HG02678 (cell line): ENCODE data around the gene VWC2.

ENCODE experiments used
- ATAC-seq: cut with Tn5 transposase; IDR thresholded peaks from one replicate; pipeline ENCODE4 v1.9.1; 2021; ENCODE audit warnings: mild to moderate bottlenecking, moderate library complexity; ENCODE audit not compliant: unreplicated experiment

VWC2 gene

DNA sequence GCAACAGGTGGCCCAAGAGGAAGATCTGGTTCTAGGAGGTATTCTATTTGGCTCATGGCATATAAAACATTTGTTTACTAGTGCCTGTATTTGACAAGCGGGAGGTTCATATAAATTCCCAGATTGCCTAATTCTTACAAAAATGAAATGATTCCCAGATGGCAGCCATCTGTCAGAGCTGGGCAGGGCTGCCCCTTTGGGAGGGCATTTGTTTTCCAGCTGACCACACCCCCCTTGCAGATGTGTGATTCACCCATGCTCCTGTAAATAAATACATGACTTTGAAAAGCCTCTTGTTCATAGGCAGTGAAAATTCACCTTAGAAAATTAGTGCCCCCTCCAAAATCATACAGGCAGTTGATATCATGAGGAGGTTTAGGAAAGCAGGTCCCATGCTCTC, 8.6 kb downstream of the VWC2 start:
- ATAC-seq = no peak

DNA sequence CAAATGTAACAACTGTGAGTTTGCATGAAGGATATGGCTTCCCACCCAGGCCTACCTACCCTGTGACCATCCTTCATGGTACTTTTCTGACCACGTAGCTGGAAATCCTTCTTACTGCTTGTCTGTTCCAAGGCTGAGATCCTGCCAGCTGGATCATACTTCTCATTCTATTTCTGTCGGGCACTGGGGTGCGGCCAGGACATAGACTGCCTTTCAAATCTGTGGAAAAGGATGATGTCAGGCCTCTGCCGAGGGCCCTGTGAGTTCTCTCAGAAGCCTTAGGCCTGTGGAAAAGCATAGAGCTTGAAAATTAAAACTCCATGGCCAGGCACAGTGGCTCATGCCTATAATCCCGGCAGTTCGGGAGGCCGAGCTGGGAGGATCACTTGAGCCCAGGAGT, 10.0 kb downstream of the VWC2 start:
- ATAC-seq = no peak

DNA sequence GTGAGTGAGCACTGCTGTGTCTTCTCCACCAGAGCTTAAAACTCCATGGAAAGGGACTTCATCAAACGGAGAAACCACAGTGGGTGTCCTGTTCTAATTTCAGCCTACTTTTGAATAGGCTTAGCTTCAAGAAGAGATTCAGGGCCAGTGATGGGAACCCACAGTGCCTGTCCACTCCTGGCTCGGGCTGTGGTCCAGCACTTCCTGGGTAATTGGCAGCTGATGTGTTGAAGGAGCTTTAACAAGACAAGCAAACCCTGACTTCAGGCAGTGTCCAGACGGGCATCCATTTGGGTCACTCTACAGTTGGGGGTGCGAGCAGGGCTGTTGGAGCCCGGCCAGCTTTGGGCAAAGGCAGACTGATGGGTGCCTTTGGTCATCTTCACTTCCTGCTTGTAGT, 14.5 kb downstream of the VWC2 start:
- no peak for ATAC-seq

DNA sequence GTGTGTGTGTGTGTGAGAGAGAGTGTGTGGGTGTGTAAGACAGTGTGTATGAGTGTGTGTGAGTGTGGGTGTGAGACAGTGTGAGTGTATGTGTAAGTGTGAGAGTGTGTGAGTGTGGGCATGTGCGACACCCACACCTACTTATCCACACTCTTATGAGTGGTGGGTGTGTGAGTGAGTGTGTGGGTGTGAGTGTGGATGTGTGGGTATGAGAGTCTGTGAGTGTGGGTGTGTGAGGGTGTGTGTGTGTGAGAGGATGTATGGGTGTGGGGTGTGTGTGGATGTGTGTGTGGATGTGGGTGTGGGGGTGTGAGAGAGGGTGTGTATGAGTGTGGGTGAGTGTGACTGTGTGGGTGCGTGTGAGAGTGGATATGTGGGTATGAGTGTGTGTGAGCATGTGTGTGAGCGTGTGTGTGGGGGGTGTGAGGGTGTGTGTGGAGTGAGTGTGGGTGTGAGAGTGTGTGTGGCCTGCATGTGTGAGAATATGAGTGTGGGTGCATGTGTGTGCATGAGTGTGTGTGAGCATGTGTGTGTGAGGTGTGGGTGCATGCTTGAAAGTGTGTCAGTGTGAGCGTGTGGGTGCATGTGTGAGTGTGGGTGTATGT, 15.1 kb downstream of the VWC2 start:
- ATAC-seq = no peak

DNA sequence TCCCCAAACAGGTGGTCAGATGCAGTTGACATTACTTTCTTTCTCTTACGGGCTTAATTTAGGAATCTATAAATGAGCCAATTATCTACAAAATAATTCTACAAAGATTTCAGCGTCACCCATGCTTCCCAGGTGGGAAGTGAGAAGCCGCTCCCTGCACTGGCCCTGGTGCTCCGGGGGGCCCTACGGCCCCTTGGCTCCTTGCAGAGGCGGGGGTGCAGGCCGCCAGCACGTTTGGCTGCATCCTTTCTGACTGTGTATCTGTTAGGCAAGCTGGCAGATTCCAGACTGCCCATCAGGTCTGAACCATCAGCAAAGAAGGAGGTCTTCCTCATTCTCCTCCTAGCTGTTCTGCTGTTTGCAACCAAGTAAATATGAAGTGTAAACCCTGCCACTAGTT, 16.3 kb downstream of the VWC2 start:
- no peak for ATAC-seq

DNA sequence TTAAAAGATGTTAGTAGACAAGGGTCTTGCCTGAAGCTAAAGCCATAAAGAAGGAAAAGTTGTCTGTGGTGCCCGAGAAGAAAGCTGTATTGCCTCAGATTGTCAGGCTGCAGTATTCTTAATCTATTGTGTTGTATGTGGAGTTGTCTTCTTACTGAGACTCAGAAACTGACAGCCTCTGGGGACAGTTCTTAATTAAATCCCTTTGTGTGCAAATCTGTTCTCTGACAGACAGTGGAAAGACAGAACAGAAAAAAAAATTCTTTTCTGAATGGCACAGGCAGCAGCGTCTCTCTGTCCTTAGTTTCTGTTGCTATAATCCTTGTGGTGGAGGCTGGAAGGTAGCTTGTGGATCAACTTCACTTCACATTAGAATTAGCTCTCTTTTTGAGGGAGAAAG, 16.8 kb downstream of the VWC2 start:
- ATAC-seq = no peak

DNA sequence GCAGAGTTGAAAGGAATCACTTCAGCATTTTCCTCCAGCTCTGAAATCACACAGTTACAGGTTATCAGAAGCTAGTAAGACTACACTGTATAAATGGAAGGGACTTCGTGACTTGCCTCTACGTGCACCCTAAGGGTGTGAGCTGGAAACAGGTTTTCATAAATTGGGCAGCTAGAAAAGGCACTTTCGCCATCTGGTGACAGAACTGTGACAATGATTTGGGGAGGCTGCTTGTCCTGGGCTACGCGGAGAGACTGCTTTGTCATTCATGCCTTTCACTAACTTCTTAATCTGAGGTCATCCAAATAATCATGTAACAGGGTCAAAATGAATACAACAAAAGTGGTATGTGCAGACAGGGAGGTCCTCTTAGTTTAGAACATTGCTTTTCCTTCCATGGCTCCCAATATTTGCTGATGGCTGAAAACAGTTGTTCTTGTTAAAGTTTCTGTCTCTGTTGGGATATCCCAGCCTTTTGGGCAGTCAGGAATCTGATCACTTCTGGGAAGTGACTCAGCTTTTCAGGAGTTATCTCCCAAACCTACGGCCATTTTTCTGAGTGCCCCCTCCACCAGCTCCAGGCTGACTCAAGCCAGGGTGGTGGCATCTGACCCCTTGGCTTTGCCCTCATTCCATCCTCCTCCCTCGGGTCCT, 17.8 kb downstream of the VWC2 start:
- peak; percentile 69 for ATAC-seq

DNA sequence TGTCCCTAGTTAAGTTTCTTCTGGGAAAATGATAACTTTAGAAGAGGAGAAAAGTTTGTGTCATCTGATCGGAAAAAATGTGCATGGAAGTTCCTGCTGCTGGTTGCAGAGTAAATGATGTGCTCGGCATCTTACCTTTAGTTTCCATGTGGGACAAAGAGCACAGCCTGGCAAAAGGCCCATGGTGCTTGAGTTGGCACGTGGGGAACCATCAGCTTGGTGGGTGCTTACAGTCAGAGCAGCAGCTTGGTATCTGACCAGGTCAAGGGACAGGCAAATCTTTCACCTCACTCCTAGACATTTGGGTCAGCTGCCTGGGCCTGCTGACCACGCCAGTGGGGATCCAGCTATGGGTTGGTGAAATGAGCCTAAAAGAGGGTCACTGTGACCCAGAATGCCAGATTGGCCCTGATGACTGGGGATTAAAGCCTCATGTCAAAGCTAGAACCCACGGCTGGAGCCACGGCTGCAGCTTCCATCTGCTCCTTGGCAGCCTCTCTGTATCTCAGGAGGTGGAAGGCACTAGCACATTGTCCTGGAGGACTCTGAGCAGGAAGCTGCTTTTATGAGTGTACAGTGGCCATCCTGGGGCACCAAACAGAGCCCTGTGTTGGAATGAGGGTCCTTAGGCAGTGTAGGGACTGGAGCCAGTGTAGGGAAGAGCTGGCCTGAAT, 24.7 kb downstream of the VWC2 start:
- no peak for ATAC-seq

DNA sequence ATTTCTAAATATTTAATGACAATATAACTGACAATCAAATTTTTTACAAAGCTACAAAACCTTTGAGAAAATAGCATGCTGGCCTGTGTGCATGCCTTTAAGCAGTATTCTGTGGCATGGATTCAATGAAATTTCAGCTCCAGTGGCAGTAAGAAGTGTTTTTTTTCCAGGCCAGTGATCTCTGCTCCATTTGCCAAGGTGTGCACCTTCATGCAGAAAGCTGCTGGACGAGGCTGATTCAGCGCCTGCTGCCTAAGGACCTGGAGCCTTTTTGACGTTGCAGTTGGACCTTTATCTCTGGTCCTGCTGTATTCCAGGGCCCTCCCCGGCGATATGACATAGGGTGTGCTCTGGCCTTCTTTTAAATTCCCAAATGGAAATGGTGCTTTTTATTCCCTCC, 26.6 kb downstream of the VWC2 start:
- ATAC-seq = no peak

DNA sequence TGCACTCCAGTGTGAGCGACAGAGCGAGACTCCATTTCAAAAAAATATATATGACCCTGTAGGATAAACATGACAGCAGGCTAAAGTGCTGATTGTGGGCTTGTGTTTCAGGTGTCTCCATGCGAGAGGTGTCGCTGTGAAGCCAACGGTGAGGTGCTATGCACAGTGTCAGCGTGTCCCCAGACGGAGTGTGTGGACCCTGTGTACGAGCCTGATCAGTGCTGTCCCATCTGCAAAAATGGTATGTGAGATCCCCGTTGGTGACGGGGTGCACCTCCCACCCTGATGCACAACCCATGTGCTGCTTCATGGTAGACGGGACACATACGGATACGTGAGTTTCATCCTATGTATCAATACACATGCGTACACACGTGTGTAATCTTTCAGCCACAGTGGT, 29.2 kb downstream of the VWC2 start:
- ATAC-seq = no peak

DNA sequence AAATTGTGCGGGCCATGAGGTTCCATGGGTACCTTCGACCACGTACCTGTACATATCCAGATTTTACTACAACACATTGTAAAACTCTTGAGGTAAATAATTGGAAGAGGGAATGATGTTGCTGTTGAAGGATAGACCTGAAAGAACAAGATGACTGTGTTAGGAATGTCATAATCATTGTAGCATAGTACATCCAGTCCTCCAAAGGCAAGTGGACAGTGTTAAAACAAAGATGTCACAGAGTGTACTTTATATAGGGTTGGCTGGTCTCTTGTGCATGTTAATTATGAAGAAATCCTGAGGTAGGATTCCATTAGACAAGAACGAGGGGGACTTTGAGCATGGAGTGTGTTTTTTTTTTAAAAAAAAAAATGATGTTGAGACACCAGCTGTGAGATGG, 30.4 kb downstream of the VWC2 start:
- no peak for ATAC-seq

DNA sequence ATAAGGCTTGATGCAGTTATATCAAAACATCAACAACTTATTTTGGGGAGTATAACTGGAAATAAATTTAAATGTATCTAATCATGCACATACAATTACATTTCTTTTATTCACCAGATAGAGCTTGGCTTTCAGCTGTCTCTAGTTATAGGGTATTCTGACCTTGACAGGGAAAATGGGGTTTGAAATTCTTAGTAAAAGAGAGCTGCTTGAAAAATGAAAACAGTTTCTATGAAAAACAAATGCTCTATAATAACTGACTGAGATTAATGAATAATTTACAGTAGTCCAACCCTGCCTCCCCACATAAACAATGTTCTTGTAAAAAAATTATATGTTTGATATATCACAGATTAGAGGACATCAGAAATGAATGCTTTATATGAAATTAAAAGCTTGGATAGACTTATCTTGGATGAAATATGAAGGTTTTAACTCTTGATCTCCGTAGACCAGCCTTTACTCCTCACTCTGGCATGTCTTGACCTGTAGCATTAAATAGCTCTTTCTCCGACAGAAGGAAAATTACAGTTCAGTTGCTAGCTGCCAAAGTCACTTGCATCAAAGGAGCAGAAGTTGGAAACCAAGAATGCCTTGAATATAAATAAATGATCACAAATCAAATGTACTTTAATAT, 32.1 kb downstream of the VWC2 start:
- no peak for ATAC-seq

DNA sequence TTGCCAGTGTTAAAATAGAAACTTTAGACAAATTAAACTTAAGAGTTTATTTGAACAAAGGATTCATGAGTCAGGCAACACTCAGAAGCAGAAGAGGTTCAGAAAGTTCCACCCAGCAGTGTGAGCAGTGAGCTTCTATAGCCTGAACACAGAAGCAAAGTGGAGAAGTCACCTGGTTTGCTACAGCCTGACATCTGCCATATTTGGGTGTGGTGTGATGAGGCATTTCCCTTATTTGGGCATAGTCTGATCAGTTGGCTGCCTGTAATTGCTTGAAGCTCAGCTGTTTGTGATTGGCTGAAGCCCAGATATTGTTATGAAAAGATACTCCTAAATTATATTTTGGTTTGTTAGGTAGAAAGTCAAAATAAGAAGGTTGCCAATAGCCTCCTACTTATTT, 39.1 kb downstream of the VWC2 start:
- ATAC-seq = no peak

DNA sequence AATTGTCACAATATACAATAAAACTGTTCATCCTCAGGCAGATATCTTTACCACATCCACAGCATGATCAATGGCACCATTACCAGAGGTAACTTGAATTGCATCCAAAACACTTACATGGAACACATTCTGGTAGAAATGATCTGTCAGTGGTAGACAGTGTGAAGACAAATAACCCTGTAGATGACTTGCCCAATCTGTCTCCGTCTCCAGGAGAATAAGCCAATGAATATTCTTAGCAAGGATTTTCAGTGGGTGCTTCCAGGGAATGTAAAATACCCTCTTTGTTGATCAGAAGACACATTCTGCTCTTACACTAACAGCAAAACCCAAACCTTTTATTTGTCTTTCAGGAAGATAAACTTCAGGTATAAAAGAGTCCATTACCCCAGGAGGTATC, 43.8 kb downstream of the VWC2 start:
- ATAC-seq = no peak

DNA sequence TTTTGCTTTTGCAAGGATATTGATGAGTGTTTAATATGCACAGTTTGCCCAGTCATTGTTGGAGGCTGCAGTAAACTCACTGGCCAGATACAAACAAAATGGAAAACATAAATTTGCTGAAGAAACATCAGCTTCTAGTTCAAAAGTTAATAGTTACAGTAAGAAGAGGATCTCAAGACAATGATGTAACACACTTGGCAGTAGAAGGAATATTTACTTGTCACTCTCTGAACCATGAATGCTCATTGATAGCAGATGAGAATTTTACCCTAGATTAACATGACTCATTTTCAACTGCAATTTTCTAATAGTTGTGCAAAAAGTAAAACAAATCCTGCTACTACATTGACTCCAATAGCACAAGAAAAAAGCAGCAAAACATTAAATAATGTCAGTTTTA, 47.7 kb downstream of the VWC2 start:
- ATAC-seq = no peak

DNA sequence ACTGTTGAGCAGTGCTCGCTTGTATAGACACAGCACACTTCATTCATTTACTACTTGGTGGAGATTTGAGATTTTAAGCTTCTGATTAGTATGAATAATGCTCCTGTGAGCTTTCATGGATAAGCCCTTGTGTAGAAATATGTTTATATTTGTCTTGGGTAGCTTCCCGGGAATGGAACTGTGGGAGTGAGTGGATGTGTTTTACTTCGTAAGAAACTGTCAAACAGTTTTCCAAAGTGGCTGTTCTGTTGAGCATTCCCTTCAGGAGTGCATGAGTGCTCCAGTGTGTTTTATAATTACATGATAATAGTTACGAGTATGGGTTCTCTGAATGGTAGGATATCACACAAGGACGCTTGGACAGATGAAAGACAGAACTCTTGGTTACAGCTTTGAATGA, 49.4 kb downstream of the VWC2 start:
- no peak for ATAC-seq

DNA sequence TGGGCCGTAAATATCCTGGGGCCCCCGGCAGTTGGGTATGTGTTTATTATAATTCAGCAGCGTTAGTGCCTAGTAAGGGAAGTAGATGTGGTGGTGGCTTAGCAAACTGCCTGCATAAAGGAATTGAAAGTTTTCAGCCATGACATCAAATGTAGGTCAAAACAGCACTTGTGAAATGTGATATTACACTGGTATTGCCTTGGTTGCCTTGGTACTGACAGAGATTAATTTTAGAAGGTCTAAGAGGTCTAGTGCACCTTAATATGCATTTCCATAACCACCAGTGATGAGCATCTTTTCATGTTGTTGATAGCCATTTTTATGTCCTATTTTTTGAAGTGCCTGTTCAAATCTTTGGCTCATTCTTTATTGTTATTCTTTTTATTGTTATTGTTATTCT, 50.1 kb downstream of the VWC2 start:
- no peak for ATAC-seq

DNA sequence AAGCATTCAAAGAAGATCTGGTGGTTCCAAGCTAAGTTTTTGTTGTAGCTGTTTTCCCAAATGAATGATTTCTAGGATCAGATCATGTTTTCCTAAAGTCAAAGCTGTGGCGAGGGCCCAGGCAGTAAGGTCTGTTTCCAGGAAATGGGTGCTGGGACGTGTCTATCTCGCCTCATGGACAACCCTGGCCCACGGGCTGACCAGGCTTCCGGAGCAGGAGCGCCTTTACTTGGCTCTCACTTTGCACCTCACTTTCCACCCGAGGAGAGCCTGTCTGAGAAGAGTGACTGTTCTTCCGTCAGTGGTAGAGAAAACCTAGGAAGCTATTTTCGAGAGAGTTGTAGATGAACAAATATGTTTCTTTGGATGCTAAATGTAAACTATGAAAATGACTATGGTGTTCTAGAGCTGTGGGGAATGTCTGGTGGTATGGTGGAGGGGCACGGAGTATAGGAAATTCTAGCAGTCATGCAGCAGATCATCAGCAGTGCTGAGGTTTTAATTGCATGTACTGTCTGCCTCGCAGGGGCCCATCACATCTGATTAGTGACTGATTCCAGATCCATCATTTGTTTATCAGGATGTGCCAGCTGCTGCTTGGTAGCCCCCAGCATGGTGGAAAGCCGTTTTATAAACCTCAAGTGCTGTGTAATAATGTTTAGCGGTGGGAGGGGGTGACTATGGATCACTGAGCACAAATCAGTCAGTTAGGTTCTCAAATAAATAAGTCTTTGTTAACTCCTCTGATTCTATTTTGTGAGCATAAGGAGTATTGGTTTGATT, 66.6 kb downstream of the VWC2 start:
- no peak for ATAC-seq

DNA sequence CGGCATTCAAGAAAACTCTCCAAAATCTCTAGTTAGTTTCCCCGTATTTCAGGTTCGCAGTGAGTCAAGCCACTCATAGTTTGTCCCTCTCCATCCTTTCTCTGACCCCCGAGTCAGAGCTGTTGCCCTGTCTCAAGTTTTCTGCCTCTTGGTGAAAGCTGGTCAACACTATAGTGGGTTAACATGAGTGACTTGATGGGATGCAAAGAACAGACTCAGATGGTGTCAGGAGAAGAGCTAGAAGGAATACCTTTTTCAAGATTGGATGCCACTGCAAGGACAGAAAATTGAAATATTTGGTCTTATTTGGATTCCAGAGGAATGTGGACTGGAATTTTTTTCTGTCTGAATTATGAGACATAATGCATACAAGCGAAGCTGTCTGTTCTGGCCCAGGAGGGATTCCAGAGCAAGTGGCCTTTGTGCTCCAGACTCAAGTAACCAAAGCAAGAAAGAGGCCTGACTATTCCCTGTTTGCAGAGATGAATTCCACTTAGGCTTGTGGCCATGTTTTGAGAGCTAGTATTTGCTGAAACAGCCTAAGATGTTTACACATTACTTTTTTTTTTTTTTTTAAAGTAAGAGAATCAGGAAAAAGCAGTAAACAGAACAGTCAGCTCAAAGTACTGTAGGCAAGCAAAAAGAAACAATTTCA, 67.4 kb downstream of the VWC2 start:
- ATAC-seq = no peak

DNA sequence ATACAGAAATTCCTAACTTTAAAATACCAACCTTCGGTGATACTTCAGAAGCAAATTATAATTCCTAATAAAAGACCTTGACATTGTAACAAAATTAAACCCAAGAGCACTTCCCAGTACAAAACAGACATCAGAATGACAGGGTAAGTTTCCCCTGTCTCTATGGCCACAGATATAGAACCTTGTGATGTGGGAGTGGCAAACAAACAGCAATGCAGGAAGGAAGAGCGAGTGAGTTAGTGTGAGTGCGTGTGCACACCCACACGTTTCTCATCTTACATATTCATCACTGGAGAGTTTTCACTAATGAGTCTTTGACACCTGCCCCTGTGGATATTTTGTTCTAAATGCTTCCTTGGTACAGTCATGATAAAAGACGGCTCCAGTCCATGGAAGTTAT, 72.2 kb downstream of the VWC2 start:
- ATAC-seq = no peak
